ENCODE results near the gene CHAT.

- TF ChIP-seq CTCF (IDR thresholded peaks at IDR 0.05 in 8 of 11, conservative IDR thresholded peaks at IDR 0.05 in 3 of 11) = no peak
- no peak for TF ChIP-seq POLR2A (IDR thresholded peaks at IDR 0.05)
- TF ChIP-seq POLR2AphosphoS5 (IDR thresholded peaks at IDR 0.05) = no peak
These were observed 38.3 kb upstream of the CHAT start for GRCh38 chr10:49575489-49576072.

All from spleen (tissue), 7 donors.